HG03139 (cell line): Measurements from ENCODE around the gene SZT2.
"Not testable (repeated sequence)": the region's sequence is repeated elsewhere in the genome, so short reads cannot be mapped to it uniquely, and the experiment has no call there.

Experiments used
- ATAC-seq: cut with Tn5 transposase; IDR thresholded peaks from one replicate; pipeline ENCODE4 v1.9.1; 2021; ENCODE audit not compliant: unreplicated experiment

SZT2 gene

DNA sequence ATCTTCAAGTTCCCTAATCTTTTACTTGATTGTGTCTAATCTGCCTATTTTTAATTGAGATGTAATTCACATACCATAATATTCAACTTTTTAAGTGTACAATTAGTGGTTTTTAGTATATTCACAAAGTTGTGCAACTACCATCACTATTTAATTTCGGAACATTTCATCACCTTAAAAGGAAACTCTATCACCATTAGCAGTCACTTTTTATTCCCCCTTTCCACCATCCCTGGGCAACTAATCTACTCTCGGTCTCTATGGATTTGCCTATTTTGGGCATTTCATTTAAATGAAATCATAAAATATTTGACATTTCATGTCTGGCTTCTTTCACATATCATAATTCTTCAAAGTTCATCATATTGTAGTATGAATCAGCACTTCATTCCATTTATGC lies 94.7 kb downstream of the SZT2 start:
- ATAC-seq, result no peak

- no peak for ATAC-seq
These were observed 98.5 kb downstream of the SZT2 start for GRCh38 chr1:43488165-43488564.

DNA sequence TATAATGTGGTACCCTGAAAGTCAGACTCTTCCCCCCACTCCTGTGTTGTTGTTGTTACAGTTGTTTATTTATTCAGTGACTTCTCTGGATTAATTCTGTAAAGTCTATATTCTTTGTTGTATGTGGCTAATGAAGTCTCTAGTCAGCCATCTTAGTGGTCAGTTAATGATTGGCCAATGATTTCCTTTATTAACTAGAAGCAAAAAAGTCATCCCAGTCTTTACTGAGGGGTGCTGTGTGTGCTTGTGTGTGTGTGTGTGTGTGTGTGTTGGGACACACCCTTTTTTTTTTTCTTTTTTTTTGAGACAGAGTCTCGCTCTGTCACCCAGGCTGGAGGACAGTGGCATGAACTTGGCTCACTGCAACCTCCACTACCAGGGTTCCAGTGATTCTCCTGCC lies 101.4 kb downstream of the SZT2 start:
- no peak for ATAC-seq

DNA sequence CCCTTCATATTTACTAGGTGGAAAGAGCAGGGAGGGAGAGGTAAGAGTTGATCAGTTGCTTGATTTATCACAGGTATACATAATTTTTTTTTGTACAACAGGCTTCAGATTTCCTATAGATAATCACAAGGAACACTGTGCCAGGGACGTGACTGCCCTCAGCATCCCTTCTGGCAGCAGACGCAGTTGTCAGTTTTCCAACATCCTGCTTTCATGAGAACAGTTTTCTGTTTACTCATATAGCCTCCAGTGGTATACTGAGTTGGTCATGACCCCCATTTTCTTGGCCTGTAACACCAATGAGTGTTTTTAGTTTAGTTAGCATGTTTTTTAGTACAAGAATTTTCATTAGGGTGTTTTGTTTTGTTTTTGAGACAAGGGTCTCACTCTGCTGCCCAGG lies 103.1 kb downstream of the SZT2 start:
- ATAC-seq, result no peak

DNA sequence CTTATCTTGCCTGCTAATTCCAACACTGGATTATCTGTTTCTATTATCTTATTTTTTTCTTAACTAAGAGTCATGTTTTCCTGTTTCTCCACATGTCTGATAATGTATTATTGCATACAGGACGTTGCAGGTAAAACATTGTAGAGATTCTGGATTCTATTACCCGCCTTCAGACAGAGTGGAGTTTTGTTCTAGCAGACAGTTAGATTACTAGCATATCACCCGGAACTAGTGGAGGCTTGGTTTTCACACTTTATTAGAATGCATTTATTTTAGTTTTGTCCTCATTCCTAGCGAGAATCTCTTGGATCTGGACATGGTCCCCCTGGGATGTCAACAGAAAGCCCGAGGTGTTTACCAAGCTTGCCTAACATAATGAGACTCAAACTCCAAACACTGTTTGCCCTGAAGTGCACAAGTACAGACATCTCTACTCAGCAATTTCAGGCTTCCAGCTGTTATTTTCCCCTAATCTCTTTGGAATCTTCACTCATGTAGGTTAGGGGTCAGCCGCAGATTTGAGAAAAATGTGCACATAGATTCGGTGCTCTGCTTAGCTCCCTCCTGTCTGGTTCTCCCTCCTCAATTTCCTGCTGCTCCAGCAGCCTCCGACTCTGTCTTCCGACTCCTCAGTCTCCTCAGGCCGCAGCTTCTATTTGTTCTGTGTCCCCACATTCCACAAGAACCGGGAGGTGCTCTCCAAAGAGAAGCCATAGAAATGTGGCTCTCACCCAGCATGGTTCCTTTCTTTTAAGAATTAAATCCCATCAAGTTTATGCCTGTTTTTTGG lies 104.2 kb downstream of the SZT2 start:
- ATAC-seq, result no peak

DNA sequence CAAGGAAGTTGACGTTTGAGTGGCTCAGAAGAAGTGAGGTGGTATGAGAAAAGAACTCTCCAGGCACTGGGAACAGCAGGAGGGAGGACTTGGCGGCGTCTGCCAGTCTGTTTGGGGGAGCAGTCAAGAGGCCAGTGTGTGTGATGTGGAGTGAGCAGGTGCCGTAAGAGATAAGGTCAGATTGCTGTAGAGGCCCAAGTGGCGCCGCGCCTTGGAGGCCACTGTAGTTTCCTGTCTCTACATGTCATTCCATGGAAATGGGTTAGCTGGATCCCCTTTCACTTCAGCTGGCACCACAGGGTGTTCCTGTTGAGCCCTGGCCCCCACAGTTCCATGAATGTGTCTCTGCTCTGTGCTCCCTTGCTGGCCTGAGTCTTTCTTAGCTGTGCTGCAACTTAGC lies 105.5 kb downstream of the SZT2 start:
- ATAC-seq, result no peak

DNA sequence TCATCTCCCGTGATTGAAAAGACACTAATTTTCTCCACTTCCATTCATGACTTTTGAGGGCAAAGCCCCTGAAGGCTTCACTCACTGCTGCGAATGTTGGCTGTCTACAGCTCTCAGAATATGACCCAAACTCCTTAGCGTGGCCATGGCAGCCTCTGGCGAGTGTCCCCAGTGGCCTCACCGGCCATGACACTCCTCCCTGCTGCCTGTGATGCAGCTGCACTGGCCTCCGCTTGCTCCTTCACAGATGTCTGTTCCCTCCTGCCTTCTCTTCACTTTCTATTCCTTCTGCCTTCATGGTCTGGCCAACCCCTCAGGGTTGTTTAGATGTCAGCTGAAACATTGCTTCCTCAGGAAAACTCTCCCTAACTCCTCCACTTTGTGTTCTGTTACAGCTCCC lies 110.2 kb downstream of the SZT2 start:
- no peak for ATAC-seq

DNA sequence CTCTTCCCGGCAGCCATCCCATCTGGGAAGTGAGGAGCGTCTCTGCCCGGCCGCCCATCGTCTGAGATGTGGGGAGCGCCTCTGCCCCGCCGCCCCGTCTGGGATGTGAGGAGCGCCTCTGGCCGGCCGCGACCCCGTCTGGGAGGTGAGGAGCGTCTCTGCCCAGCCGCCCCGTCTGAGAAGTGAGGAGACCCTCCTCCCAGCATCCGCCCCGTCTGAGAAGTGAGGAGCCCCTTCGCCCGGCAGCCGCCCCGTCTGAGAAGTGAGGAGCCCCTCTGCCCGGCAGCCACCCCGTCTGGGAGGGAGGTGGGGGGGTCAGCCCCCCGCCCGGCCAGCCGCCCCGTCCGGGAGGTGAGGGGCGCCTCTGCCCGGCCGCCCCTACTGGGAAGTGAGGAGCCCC lies 112.1 kb downstream of the SZT2 start:
- ATAC-seq, result not testable (repeated sequence)

GRCh38 chr1:43503534-43503933 lies 113.8 kb downstream of the SZT2 start:
- ATAC-seq, result no peak
